Glutamatergic neuron (in vitro differentiated cells): ENCODE measurements around the gene GNRHR. TPM values are rescaled to one million over a fixed set of nuclear protein-coding genes. Genes with fewer than 3 reads are reported as not detected.
A peak's percentile ranks its signal among the peaks of the same experiment; 100 is the strongest.
"Not testable (repeated sequence)": the region's sequence is repeated elsewhere in the genome, so short reads cannot be mapped to it uniquely, and the experiment has no call there.

Source experiments
- DNase-seq: peaks from one replicate; pipeline ENCODE4 v3.0.0; 2022
- H3K27ac Mint-ChIP-seq: one replicate; pipeline ENCODE4 v1.8.0; 2020; ENCODE audit warnings: mild to moderate bottlenecking, mixed read lengths, inconsistent platforms; ENCODE audit not compliant: unreplicated experiment
- H3K27me3 Mint-ChIP-seq: one replicate; pipeline ENCODE4 v1.8.0; 2020; ENCODE audit warnings: mild to moderate bottlenecking, moderate library complexity, mixed read lengths, inconsistent platforms; ENCODE audit not compliant: unreplicated experiment
- H3K36me3 Mint-ChIP-seq: one replicate; pipeline ENCODE4 v1.8.0; 2020; ENCODE audit warnings: mild to moderate bottlenecking, mixed read lengths, inconsistent platforms; ENCODE audit not compliant: unreplicated experiment
- H3K4me1 Mint-ChIP-seq: one replicate; pipeline ENCODE4 v1.8.0; 2020; ENCODE audit warnings: mild to moderate bottlenecking, low read depth, mixed read lengths, inconsistent platforms; ENCODE audit not compliant: unreplicated experiment
- H3K4me3 Mint-ChIP-seq: one replicate; pipeline ENCODE4 v1.8.0; 2020; ENCODE audit warnings: mild to moderate bottlenecking, mixed read lengths, inconsistent platforms; ENCODE audit not compliant: unreplicated experiment
- H3K9me3 Mint-ChIP-seq: one replicate; pipeline ENCODE4 v1.8.0; 2020; ENCODE audit warnings: mild to moderate bottlenecking, moderate library complexity, mixed read lengths, inconsistent platforms; ENCODE audit not compliant: unreplicated experiment
- total RNA-seq: library from RNA; stranded (reverse); fragmentation: NEBNext Ultra II Directional; extraction: Animal tissue kit (Norgen Biotek cat#: 25700); gene quantifications from one replicate; pipeline ENCODE4 v1.2.1, GENCODE V29; 2021; ENCODE audit not compliant: unreplicated experiment
- TF ChIP-seq, protein P1 (sequence below): fragments of 200-600 bp; sonication (generic); IDR thresholded peaks from one replicate; pipeline ENCODE4 v1.5.0; 2021; ENCODE audit not compliant: partially characterized antibody, unreplicated experiment

Gene GNRHR
- total RNA-seq, 1 donor from 2014 or later, result not detected

DNA sequence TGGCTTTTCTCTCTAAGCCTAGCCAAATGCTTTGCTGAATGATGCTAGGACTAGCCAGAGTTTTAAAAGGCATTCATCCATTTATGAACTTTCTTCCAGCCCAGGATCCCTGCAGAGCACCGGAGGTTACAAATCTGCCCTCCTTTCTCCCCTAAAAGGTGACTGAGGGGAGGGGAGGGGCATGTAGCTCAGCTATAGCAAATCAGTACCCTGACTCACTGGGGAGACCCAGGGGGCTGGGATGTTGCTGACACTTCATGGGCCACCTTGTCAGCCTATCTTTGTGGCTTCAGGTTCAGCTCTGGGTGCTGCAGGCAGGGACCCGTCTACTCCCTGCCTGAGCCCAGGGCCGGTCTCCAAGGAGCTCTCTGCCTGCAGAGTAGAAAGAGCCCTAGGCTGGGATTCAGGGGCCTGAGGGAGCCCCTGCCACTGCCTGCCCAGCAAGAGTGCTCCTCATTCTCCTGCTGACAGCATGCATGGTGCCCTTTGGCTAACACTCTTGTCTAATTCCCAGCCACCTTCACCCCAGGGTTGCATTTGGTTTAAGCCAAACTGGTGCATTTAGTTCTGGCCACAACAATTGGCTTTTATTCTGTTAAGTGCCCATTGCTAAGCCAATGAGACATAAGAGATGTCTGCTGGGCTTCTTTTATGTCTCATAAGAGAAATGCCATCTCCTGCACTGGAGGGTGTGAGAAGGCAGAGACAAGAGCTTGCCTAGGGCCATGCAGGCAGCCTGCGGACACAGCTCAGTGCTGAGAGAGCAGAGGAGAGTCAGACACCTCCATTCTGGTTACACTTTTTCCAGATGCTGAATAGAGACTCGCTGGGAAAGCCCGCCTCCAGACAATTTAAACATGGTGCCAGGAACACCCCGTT is 41.3 kb downstream of the GNRHR start:
- no peak for DNase-seq
- Mint-ChIP-seq H3K27me3 (peaks cover 2% of the 10 kb centered on the region), H3K4me3 (no peak overlapping the region), H3K27ac (no peak overlapping the region), H3K4me1 (peaks cover 2% of the 10 kb centered on the region), H3K9me3 (peaks cover 2% of the 10 kb centered on the region), H3K36me3 (no peaks in the 10 kb centered on the region)
- TF ChIP-seq, protein P1, sequence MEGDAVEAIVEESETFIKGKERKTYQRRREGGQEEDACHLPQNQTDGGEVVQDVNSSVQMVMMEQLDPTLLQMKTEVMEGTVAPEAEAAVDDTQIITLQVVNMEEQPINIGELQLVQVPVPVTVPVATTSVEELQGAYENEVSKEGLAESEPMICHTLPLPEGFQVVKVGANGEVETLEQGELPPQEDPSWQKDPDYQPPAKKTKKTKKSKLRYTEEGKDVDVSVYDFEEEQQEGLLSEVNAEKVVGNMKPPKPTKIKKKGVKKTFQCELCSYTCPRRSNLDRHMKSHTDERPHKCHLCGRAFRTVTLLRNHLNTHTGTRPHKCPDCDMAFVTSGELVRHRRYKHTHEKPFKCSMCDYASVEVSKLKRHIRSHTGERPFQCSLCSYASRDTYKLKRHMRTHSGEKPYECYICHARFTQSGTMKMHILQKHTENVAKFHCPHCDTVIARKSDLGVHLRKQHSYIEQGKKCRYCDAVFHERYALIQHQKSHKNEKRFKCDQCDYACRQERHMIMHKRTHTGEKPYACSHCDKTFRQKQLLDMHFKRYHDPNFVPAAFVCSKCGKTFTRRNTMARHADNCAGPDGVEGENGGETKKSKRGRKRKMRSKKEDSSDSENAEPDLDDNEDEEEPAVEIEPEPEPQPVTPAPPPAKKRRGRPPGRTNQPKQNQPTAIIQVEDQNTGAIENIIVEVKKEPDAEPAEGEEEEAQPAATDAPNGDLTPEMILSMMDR, result no peak

- peaks cover 2% of the 10 kb centered on the region for H3K27me3 Mint-ChIP-seq
- DNase-seq, result no peak
- no peak overlapping the region for H3K27ac Mint-ChIP-seq
- H3K36me3 Mint-ChIP-seq, result no peaks in the 10 kb centered on the region
- peaks cover 2% of the 10 kb centered on the region for H3K9me3 Mint-ChIP-seq
- no peak overlapping the region for H3K4me3 Mint-ChIP-seq
- TF ChIP-seq, protein P1, result no peak
- H3K4me1 Mint-ChIP-seq, result peaks cover 2% of the 10 kb centered on the region
Measured at GRCh38 chr4:67712000-67712625, 42.1 kb downstream of the GNRHR start.

DNA sequence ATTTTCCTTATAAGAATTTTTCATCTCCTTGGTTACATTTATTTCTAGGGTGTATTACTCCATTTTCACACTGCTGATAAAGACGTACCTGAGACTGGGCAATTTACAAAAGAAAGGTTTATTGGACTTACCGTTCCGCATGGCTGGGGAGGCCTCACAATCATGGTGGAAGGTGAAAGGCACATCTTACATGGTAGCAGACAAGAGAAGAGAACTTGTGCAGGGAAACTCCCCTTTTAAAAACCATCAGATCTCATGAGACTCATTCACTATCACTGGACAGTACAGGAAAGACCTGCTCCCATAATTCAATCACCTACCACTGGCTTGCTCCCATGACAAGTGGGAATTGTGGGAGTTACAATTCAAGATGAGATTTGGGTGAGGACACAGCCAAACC is 47.5 kb downstream of the GNRHR start:
- H3K27ac Mint-ChIP-seq, H3K27me3 Mint-ChIP-seq: not testable (repeated sequence)

DNA sequence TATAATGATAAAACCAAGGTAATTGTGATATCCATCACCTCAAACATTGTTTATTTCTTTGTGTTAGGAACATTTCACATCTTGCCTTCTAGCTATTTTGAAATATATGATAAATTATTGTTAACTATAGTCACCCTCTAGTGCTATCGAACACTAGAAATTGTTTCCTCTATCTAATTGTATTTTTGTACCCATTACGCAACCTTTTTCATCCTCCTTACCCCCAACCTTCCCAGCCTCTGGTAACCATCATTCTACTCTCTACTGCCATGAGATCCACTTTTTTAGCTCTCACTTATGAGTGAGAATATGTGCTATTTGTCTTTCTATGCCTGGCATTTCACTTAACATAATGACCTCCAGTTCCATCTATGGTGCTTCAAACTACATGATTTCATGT is 49.3 kb downstream of the GNRHR start:
- H3K9me3 Mint-ChIP-seq, result no peaks in the 10 kb centered on the region
- H3K4me3 Mint-ChIP-seq, result no peak overlapping the region
- no peak for DNase-seq
- H3K36me3 Mint-ChIP-seq, result peaks cover 5% of the 10 kb centered on the region
- TF ChIP-seq, protein P1, result no peak
- no peak overlapping the region for H3K27ac Mint-ChIP-seq
- H3K4me1 Mint-ChIP-seq, result peaks cover under 1% of the 10 kb centered on the region
- H3K27me3 Mint-ChIP-seq, result peaks cover 4% of the 10 kb centered on the region

More for the DNA sequence above, 47.5 kb downstream of the GNRHR start:
- DNase-seq, H3K4me3 Mint-ChIP-seq, H3K4me1 Mint-ChIP-seq, H3K9me3 Mint-ChIP-seq, H3K36me3 Mint-ChIP-seq: not testable (repeated sequence)

GRCh38 chr4:67702166-67702565 is 52.0 kb downstream of the GNRHR start:
- no peak for DNase-seq
- TF ChIP-seq, protein P1, result no peak
- Mint-ChIP-seq H3K4me1 (peaks cover 5% of the 10 kb centered on the region), H3K27me3 (peaks cover 2% of the 10 kb centered on the region), H3K4me3 (peak overlapping the region; percentile 99), H3K36me3 (peaks cover 5% of the 10 kb centered on the region), H3K27ac (no peak overlapping the region), H3K9me3 (no peaks in the 10 kb centered on the region)
